GM18526 (cell line): ENCODE data around the gene SLC25A36.

Source experiments
- POLR2A ChIP-seq: IDR thresholded peaks from 3 replicates; pipeline ENCODE4 v1.6.1; 2011; ENCODE audit not compliant: insufficient read length; ENCODE audit errors: extremely low read depth

Gene SLC25A36

DNA sequence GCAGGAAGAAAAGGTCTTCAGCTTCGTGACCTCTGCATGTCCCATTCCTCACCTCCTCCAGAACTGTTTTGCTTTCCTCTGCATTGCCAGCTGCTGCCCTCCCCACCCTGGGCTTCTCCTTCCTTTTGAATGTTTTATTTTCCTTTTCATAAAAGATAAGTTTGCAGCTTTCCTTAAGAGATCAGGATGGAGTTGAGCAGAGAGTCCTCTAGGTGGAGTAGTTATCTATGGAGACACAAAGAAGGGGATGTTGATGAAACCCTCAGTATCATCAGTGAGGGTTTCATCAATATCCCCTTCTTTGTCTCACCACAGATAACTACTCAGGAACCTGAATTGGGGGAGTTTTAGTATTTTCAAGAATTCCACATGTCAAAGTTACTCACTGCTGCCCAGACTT lies 19.0 kb upstream of the SLC25A36 start:
- no peak for TF ChIP-seq POLR2A

DNA sequence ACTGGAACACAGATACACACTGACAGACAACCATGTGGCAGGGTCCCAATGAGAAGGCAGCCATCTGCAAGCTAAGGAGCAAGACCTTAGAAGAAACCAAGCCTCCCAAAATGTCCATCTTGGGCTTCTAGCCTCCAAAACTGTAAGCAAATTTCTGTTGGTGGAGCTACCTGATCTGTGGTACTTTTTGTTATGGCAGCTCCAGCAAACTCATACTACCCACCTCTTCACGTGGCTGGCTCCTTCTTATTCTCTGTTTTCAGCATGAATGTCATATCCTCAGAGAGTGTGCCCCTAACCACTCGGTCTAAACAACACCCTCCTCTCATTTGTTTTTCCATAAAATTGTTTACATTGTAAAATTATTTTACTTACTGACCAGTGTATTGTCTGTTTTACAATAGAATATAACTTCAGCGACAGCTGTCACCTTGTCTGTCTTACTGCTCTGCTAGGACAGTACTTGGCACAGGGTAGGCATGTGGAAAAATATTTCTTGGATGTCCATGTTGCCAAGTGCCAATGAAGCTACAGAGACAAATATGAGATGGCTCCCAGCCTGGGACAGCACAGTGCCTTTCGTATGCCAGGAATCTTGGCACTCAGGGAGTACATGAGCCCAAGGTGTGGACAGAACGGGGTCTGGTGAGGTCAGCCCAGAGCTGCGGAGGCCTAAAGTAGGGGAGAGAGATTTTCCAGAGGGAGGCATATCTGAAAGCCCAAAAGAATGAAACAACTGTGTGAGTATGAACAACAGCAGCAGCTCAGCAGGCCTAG lies 17.4 kb upstream of the SLC25A36 start:
- TF ChIP-seq POLR2A: no peak

DNA sequence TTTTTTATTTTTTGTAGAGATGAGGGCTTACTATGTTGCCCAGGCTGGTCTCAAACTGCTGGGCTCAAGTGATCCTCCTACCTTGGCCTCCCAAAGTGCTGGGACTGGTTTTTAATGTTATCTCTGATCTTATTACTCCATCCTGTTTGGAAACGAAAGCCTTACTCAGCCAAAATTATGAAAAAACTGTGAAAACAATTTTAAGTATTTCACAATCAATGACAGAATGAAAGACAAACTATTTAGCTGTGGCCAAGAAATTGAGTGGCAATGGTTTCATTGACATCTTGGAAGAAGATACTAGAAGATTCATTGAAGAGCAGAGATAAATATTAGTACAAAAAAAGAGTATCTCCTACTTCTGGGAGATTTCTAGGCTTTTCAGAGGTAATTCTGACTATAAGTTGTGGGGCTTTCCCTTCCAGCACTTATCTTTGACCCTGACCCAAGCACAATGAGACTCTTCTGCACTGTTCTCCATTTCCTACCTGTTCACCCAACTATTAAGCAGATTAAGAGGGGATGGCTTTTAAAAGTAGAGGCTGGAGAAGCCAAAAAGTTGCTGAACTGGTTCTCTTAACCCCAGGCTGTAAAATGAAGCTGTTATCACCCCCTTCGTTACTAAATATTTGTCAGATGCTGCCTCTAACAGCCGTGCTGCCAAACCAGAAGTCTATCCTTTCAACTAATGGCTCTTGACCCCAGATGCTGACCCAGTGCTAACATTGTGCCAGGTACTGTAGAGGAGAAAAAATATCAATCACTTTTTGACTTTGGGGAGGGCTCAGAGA lies 14.2 kb upstream of the SLC25A36 start:
- TF ChIP-seq POLR2A: no peak

DNA sequence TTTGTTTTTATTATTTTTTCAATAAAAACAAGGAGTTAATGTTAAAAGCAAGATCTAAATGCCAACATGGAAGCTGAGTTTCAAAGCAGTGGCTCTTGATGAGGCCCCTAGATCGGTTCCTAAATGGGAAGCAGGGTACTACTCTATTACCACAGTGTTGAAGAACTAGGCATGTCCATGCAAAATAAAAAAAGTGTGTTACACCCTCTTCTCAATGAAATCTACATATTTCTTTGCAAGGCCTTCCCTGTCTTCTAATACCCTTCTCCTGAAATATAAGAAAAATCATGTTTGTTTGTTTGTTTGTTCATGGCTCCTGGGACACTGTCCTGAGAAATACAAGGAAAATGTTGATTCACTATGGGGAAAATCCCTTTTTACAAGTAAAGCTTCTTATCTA lies 12.2 kb upstream of the SLC25A36 start:
- no peak for TF ChIP-seq POLR2A

DNA sequence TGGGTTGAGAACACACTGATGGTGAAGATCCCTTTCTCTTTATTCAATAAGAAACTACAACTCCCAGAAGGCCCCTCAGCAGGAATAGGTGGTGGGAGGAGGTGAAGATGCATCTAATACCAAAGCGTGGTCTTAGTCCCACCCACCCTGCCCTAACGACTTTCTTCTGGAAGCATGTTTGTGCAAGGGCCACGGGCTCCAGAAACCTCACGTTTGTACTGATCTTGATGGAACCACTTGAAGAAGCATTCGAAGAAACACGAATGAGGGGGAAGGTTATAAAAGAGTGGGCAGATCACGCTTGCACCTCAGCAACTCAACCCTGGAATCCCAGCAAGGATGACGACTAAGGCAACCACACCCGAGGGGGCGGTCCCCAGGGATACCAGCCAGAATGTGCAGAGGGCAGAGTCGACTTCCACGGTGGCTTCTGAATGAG lies 10.6 kb upstream of the SLC25A36 start:
- TF ChIP-seq POLR2A: no peak

DNA sequence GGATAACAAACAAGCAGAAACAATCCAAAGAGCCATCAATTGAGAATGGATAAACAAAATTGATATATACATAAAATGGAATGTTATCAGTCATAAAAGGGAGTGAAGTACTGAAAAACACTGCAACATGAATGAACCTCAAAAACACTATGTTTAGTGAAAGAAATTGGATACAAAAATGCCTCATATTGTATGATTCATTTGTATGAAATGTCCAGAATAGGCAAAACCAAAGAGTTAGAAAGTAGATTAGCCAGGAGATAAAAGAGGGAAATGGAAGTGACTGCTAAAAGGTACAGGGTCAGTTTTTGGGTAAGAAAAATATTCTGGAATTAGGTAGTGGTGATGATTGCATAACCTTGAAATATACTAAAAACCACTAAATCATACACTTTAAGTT lies 9.8 kb upstream of the SLC25A36 start:
- TF ChIP-seq POLR2A: no peak

DNA sequence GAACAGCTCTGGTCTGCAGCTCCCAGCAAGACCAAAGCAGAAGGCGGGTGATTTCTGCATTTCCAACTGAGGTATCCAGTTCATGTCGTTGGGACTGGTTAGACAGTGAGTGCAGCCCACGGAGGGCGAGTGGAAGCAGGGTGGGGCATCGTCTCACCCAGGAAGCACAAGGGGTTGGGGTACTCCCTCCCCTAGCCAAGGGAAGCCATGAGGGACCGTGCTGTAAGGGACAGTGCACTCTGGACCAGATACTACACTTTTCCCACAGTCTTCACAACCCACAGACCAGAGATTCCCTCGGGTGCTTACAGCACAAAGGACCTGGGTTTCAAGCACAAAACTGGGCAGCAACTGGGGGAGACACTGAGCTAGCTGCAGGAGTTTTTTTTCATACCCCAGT lies 8.5 kb upstream of the SLC25A36 start:
- no peak for TF ChIP-seq POLR2A

DNA sequence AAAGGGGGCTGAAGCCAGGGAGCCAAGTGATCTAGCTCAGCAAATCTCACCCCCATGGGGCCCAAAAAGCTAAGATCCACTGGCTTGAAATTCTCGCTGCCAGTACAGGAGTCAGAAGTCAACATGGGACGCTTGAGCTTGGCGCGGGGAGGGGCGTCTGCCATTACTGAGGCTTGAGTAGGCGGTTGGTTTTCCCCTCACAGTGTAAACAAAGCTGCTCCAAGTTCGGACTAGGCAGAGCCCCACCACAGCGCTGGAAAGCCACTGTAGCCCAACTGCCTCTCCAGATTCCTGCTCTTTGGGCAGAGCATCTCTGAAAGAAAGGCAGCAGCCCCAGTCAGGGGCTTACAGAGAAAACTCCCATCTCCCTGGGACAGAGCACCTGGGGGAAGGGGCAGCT lies 8.1 kb upstream of the SLC25A36 start:
- no peak for TF ChIP-seq POLR2A

DNA sequence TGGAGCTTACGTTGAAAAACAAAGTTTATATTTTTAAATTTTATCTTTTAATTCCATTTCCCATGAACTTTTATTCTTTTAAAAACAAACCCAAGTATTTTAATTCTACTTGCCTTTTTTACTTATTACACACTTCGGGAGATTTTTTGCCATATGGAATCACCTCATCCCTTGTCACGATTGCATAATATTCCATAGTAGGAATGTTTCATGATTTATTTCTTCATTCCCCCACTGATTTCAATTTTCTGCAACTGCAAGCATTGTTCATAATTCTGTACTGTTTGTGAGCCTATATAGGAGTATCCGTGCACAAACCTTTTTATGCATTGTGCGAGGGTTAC lies 574 bp upstream of the SLC25A36 start:
- no peak for TF ChIP-seq POLR2A

DNA sequence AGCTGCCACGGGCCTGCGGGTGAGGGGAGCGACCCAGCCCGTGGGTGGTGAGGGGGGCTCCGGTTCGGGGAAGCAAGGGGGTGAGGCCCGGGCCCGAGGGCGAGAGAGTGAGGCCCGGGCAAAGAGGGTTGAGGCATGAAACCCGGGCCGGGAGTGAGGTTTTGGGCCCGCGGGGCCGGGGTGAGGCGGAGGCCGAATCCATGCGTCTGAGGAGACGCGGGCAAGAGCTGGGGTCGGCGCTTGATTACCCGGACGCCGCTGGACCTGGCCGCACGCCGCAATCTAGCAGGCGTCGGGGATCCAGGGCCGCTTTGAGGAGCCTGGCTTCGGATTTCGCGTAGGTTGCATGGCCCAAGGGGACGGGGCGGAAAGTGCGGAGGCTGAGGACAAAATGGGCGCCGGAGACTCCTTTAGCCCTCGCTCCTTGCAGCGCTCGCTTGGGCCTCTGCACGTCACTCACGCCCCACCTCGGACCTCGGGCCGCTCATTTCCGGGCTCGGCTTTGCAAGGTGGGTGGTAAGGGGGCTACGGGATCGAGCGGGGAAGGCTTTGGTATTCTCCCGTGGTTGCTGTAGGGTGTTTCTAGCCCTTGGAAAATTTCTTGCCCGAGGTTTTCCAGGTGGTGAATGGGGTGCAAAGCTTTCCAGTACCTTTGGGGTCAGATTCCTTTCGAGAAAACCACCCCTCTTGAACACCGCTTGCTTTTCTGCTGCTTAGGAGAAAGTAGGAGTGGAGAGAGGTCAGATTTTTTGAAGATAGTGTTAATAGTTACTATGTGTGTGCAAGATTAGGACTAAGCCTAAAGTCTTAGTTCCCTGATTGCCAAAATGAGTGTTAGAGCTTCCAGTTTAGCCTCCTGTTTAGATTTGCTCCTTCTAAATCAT lies 827 bp downstream of the SLC25A36 start:
- peak; percentile 46 for TF ChIP-seq POLR2A

DNA sequence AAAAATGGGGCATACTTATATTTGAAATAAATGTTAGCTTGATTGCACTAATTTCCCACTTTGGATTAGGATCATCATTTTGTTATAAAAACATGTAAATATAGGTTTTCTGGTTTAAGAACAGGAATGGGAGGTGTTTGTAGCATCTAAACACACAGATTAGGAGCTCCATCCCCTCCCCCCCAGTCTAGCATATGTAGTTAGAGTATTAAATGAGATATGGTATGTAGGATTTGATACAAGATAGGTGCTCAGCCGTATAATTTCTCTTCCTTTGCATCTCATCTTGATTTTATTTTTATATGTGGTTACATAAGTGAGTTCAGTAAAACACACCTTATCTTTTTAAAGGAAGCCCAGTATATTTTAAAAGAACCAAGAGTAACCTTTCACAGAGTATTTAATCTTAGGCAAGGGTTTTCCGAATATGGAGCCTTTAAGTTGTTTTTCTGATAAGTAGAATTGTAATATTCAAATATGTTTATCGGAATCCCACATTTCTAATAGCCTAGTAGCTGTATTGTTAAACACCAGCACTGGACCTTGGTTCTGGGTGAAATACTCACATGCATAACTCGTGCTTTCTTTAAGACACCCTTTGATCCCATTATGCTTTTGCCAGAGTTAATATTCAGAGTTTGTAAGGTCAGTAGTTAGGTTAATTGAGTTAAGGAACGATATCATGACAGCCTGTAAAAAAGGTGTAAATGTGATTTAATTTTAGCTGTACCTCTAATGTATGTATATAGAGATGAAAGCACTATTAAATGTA lies 2.3 kb downstream of the SLC25A36 start:
- no peak for TF ChIP-seq POLR2A

DNA sequence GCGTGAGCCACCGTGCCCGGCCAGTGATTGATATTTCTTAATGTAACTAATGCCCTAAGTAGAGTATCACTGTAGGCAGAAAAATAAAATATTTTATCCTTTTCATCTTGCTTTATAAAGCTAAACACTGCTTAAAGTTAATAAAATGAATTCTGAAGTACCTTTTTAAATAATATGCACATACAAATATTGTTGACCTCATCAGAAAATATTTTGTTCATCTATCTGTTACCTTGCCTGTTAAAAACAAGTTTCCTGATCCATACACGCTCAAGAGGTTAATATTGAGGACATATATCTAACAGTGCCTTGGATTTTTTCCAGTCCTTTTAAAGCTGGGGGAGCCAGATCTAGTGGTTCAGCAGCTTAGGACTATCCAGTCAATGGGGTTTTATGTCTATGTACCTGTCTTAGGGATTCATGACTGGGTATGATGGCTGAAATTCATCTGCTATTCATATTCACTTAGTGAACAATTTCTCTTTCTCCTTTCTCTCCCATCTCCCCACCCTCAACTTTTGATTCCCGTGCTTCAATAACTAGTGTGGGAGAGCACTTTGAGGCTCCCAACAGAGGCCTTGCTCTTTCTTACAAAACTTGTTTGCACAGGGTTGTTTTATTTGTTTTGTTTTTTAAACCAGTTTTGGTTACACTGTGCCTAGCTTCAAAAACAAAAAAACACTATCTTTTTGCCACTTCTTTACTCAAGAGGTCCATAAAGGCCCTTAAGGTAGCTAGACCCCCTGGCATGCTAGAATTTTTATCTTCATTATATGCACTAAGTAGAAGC lies 7.0 kb downstream of the SLC25A36 start:
- TF ChIP-seq POLR2A: no peak

DNA sequence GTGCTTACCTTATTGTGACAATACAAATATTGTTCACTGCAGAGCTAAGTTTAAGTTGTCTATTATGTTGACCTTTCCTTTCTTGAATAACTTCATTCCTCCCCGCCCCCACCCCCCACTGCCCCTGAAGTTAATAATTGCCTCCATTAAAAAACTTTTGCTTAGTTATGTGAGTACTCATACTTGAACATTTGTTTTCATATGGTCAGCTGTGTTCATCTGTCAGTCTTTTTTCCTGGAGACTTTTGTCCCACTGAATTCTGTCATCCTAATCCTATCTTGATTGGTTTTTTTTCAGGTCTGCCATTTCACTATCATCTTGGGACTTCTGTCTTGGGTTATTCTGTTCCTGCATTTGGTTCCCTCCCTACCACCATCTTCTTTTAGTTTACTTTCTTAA lies 8.5 kb downstream of the SLC25A36 start:
- TF ChIP-seq POLR2A: no peak

DNA sequence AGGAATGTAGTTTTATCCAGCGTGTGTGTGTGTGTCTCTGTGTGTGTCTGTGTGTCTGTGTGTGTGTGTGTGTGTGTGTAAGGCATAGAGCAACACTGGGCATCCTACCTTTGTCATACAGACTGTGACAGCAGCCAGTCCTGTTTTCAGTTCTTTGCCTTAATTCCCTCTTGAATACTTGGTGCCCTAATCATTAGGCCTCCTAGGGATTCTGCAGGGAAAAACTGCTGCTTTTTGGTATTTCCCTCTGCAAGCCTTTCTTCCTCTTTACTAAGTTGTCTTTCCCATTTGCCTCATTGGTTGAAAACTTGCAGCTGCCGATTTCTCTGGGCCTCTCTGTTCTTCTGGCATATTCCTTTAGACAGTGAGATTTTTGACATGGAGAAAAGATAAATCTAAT lies 9.2 kb downstream of the SLC25A36 start:
- TF ChIP-seq POLR2A: no peak
